ENCODE data around the gene LSG1.
A peak's percentile ranks its signal among the peaks of the same experiment; 100 is the strongest.
"Not testable (repeated sequence)": the region's sequence is repeated elsewhere in the genome, so short reads cannot be mapped to it uniquely, and the experiment has no call there.

LSG1 gene

DNA sequence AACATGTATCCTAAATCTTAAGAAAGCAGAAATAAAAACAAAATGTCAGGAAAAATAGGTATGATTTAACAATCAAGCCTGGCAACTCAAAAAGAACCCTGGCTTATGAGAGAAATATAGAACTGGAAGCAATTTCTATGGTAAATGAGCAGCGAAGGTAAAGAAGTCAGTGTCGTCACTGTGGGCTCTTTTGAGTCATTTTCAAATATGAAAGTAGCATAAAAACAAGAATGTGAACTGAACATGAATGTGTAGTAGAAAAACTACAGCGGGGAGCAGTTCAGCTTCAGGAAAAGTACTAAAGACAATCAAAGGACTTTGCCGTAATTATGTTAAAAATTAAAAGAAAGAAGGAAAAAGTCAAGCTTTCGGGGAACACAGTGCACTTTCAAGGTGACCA, 17.5 kb downstream of the LSG1 start:
- no peak for DNase-seq

DNA sequence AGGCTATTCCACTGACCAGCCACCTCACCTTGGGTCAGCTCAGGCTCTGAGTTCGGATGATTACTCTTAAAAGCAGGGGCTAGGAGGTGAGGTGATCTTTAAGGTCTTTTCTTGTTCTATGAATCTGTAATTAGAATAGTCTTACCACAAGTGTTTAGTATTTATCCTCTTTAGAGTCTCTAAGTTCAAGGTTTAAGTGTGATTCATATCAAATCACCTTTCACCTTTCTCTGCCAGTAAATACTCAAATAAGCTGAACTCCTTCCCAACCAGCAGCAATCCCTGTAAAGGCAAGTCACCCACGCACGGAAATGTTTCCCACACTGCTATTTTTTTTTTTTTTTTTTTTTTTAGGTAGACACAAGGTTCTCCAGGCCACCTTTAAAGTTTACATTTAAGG, 24.2 kb downstream of the LSG1 start:
- DNase-seq, result no peak

- no peak for DNase-seq
Observed at GRCh38 chr3:194642769-194643168, 29.2 kb downstream of the LSG1 start.

DNA sequence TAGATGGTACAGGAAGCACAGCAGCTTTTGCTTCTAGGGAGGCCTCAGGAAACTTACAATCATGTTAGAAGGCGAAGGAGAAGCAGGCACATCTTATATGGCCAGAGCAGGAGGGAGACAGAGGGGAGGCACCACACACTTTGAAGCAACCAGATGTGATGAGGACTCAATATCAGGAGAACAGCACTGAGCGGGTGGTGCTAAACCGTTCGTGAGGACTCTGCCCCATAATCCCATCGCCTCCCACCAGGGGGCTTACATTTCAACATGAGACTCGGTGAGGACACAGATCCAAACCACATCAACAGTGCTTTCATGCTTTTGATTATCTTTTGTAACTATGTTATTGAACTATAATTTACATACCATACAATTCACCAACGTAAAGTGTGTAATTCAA, 31.2 kb downstream of the LSG1 start:
- DNase-seq, result no peak

DNA sequence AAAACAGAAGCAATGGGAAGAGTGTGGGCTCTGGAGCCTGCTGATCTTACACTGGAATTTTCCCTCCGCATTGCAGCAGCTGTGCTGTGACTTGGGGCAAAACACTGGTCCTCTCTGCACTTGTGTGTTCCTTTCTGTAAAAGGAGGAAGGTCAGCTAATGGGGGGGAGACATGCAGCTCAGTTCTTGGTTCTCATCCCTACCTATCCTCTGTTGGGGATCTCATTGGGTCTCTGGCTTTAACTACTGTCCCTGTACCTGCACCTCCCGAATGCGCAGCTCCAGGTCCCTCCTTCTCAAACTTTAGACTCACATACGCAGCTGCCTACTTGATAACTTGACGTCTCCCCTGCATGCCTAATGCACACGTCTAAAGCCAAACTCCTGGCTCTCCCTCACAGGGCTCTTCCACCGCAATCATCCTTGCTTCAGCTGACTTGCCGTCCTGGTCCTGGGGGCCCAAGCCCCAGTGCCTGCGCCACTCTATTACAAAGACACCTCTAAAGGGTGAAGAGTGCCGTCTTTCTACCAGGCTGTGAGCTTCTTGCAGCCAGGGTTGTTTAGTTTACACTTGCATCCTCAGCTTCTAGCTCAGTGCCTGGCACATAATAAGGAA, 32.9 kb downstream of the LSG1 start:
- DNase-seq, result no peak

DNA sequence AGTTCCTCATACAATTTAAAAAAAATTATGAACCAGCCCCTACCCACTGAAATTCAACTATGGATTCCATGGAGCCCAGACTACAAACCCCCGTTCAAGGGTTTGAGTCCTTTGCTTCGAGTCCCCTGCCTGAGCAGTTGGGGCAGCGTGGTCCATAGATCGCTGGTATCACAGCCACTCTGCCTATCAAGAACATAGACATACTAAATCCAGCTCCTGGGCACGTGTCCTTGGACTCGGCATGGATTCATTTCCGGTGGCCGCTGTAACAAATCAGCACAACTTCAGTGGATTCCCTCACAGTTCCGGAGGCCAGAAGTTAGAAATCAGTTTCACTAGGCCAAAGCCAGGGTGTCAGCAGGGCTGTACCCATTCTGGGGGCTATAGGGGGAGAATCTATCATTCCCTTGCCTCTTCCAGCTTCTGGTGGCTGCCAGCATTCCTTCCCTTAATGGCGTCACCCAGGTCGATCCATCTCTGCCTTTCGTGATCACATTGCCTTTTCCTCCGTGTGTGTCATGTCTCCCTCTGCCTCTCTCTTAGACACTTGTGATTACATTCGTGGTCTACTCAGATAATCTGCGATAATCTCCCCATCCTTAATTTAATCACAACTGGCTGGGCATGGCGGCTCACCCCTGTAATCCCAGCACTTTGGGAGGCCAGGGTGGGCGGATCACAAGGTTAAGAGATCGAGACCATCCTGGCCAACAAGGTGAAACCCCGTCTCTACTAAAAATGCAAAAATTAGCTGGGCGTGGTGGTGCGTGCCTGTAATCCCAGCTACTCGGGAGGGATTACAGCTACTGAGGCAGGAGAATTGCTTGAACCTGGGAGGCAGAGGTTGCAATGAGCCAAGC, 34.2 kb downstream of the LSG1 start:
- DNase-seq, result no peak

- DNase-seq, result peak in 1 of 2 experiments; percentile 10
Observed at GRCh38 chr3:194637066-194637465, 34.9 kb downstream of the LSG1 start.

GRCh38 chr3:194633349-194634004, 38.5 kb downstream of the LSG1 start, which contains the start of gene TMEM44:
Gene TMEM44 (minus strand): TSS chr3:194633419. CDS start chr3:194633215, 204 bp downstream.
- peak; percentile 75 to 80 for DNase-seq

GRCh38 chr3:194632809-194633348, 39.1 kb downstream of the LSG1 start:
- peak; percentile 35 to 68 for DNase-seq

- DNase-seq, result no peak
Observed at GRCh38 chr3:194632226-194632808, 39.7 kb downstream of the LSG1 start.

GRCh38 chr3:194631696-194632095, 40.3 kb downstream of the LSG1 start:
- no peak for DNase-seq

DNA sequence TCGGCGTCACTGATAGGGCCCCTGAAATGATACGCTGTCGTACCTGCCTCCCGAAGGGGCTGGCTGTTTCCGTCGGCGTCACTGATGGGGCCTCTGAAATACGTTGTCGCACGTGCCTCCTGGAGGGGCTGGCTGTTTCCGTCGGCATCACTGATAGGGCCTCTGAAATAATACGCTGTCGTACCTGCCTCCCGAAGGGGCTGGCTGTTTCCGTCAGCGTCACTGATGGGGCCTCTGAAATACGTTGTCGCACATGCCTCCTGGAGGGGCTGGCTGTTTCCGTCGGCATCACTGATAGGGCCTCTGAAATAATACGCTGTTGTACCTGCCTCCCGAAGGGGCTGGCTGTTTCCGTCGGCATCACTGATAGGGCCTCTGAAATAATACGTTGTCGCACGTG, 41.3 kb downstream of the LSG1 start:
- not testable (repeated sequence) for DNase-seq

- no peak for DNase-seq
Observed at GRCh38 chr3:194624956-194625355, 47.0 kb downstream of the LSG1 start.

GRCh38 chr3:194623449-194624290, 48.3 kb downstream of the LSG1 start:
- no peak for DNase-seq

- no peak for DNase-seq
Observed at GRCh38 chr3:194622621-194623340, 49.2 kb downstream of the LSG1 start.

DNA sequence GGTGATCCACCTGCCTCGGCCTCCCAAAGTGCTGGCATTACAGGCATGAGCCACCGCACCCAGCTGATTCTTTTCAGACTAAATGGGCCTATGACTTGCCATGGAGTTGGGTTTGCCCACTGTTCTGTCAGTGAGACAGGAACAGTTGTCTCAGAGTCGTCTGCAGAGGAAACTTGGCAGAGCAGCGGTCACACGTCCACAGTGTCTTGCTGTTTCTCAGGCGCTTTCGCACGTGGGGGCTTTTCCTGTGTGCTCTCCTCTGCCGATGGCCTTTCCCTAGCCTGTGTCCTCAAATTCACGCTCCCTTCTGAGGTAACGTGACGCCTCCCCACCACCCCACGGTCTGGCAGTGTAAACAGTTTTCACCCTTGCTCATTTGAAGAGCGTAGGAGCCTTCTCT, 50.0 kb downstream of the LSG1 start:
- DNase-seq, result no peak

DNA sequence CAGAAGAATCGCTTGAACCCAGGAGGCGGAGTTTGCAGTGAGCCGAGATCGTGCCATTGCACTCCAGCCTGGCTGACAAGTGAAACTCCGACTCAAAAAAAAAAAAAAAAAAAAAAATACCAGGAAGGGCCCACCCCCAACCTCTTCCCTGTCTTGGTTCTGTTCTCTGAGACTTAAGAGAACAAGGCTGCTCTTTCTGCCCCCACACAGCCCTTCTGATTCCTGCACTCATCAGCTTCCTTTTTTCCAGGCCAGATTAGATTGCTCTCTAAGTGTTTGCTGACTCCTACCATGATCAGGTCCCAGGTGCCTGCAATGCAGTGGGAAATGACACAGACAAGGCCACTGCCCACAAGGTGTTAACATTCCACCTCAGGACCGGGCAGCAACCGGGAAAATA, 51.8 kb downstream of the LSG1 start:
- no peak for DNase-seq

GRCh38 chr3:194619741-194620140, 52.2 kb downstream of the LSG1 start:
- DNase-seq, result no peak

DNA sequence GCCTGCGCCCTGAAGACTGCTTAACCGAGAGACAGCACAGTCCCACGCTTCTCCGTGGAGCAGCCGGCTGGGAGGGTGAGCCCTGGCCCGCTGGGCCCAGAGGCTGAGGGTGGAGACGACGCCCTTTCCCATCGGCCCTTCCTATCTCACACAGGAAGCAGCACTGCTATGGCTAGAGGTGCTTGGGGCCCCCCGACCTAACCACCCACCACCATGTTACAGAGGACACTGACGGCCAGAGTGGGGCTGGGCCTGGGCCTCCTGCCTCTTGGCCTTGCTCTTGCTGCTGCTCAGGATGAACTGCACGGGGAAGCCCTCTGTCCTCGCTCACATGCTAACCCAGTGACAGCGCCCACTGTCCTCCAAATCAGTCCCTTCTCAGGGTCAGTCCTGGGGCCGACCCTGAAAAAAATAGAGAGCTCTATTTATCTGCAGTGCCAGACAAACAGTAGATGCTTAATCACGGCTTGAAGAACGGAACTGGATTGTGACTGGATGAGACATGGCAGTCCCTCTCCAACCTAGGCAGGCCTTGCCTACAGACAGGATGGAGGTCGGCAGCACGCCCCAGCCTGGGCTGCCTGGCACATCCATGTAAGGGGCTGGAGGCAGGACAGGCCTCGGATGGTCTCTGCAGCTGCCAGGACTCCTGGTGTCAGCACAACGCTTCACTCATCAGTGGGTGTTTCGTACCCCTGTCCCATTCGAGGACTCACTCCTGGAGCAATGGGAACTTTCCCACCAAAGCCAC, 53.0 kb downstream of the LSG1 start:
- no peak for DNase-seq

DNA sequence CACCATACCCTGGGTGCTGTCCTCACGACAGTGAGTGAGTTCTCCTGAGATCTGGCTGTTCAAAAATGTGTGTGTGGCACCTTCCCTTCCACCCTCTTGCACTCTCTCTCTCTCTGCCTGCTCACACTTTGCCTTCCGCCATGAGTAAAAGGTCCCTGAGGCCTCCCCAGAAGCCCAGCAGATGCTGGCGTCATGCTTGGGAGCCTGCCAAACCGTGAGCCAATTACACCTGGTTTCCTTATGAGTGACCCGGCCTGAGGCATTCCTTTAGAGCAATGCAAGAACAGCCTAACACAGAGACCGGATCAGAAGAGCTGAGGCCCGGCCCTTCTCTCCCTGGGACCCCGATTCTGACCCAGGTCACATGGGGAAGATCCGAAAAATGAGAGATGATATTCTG, 54.2 kb downstream of the LSG1 start:
- DNase-seq, result peak in 1 of 2 experiments; percentile 41

Measured in NCI-H2081 (cell line).